Panc1 (cell line): ENCODE measurements around the gene SIK2. TPM values are rescaled to one million over a fixed set of nuclear protein-coding genes. Genes with fewer than 3 reads are reported as not detected.

Experiments
- ATAC-seq: fragments of 200-7000 bp; cut with Tn5 transposase; 2 replicates; pipeline ENCODE4 v1.9.1; 2020; ENCODE audit warnings: mild to moderate bottlenecking, moderate library complexity
- BruUV-seq: library from RNA; stranded (reverse); fragments of 400-500 nt; replicated peaks from 2 replicates; lab custom pipeline; 2021; lab: Mats Ljungman, UMichigan
- CTCF ChIA-PET: fragments of 300-600 bp; sonication (Branson Sonifier 250); formaldehyde crosslinking; loops from one replicate; lab custom pipeline; 2022; ENCODE audit warnings: antibody characterized with exemption; lab: Charles Lee
- POLR2A ChIA-PET: fragments of 300-600 bp; sonication (Branson Sonifier 250); formaldehyde crosslinking; loops from one replicate; lab custom pipeline; 2022; ENCODE audit warnings: antibody characterized with exemption; lab: Charles Lee
- DNase-seq: peaks from one replicate; pipeline ENCODE4 v3.0.0-alpha.2; 2010; ENCODE audit warnings: low read depth, low spot score
- H3K27ac ChIP-seq: 2 replicates; pipeline ENCODE4 v1.5.1; 2011; ENCODE audit warnings: mild to moderate bottlenecking, low read length, inconsistent platforms
- H3K27me3 ChIP-seq: fragments of 200-500 bp; sonication (Bioruptor generic); 2 replicates; pipeline ENCODE4 v1.6.0; 2014; ENCODE audit warnings: low read length, inconsistent platforms; ENCODE audit not compliant: control insufficient read depth, insufficient read depth
- H3K36me3 ChIP-seq: fragments of 200-500 bp; sonication (Bioruptor generic); 2 replicates; pipeline ENCODE4 v1.5.1; 2014; ENCODE audit warnings: inconsistent platforms, mild to moderate bottlenecking, low read length, moderate library complexity; ENCODE audit not compliant: control insufficient read depth, insufficient read depth
- H3K4me1 ChIP-seq: 2 replicates; pipeline ENCODE4 v1.5.1; 2011; ENCODE audit warnings: inconsistent platforms, mild to moderate bottlenecking, low read length, moderate library complexity; ENCODE audit not compliant: control insufficient read depth, insufficient read depth
- H3K4me3 ChIP-seq, 2 experiments: 2 replicates each; pipeline ENCODE4 v1.5.1; 2011 to 2012; ENCODE audit warnings: low read depth in 2 of 2, low read length in 2 of 2, mild to moderate bottlenecking in 2 of 2, inconsistent platforms in 1 of 2, moderate library complexity in 1 of 2
- H3K9me3 ChIP-seq: fragments of 200-500 bp; sonication (Bioruptor generic); 2 replicates; pipeline ENCODE4 v1.5.1; 2014; ENCODE audit warnings: low read depth, mild to moderate bottlenecking, inconsistent platforms, low read length, moderate library complexity; ENCODE audit not compliant: control insufficient read depth, insufficient read depth
- POLR2AphosphoS5 ChIP-seq: IDR thresholded peaks from 2 replicates; pipeline ENCODE4 v1.6.1; 2012; ENCODE audit warnings: mild to moderate bottlenecking, low read depth, low read length, moderate library complexity
- SIN3A ChIP-seq: IDR thresholded peaks from 2 replicates; pipeline ENCODE4 v1.6.1; 2012; ENCODE audit warnings: low read depth, mild to moderate bottlenecking, low read length, moderate library complexity, borderline replicate concordance; ENCODE audit not compliant: insufficient read depth
- TCF7L2 ChIP-seq: IDR thresholded peaks from 2 replicates; pipeline ENCODE4 v1.6.1; 2011; ENCODE audit warnings: mild to moderate bottlenecking, low read depth, low read length, inconsistent platforms
- in situ Hi-C: cut with HindIII; loops from 2 replicates; pipeline ENCODE4 v1.10.0; 2016; ENCODE audit warnings: low sequenced_read_pairs, low pct_unique_long_range_greater_than_20kb
- intact Hi-C: fragments of 100-400 bp; cut with micrococcal nuclease; formaldehyde crosslinking; loops from one replicate; pipeline ENCODE4 v1.10.0; 2022; ENCODE audit not compliant: unreplicated experiment
- total RNA-seq: library from RNA; stranded (reverse); gene quantifications from one replicate; pipeline ENCODE4 v1.2.1, GENCODE V29; 2021; ENCODE audit not compliant: unreplicated experiment
- TF ChIP-seq, protein P1 (sequence below): fragments of 450-650 bp; IDR thresholded peaks from 2 replicates; pipeline ENCODE4 v1.5.1; 2017; ENCODE audit warnings: mild to moderate bottlenecking
- TF ChIP-seq, protein P2 (sequence below), 2 experiments: IDR thresholded peaks; 2 replicates each; pipeline ENCODE4 v1.6.1; 2011 to 2012; ENCODE audit warnings: low read depth in 2 of 2, control low read depth in 1 of 2, low read length in 1 of 2, mild to moderate bottlenecking in 1 of 2, moderate library complexity in 1 of 2; ENCODE audit not compliant: insufficient read depth in 1 of 2

SIK2 gene
- total RNA-seq, 1 experiment from 2014 or later, result 17.0 TPM

DNA sequence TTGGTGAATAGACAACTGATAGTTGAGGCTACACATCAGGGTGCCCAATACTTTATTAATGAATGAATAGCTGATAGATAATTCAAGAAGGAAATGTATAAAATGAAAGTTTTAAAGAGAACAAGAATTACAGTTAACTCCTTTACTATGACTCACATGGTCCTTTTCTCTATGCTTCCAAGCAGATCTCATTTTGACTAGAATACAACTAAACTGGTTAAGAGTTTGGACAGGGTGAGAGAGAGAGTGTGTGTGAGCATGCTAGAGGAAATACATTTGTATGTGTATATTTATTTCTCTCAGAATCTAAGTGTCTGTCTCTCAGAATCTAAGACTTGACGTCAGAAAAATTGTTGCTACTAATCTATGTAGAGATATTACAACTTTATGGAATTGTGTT is 66.7 kb downstream of the SIK2 start:
- intact Hi-C loops, result no loop called here
- no TSS peak for BruUV-seq
- TF ChIP-seq, protein P1, sequence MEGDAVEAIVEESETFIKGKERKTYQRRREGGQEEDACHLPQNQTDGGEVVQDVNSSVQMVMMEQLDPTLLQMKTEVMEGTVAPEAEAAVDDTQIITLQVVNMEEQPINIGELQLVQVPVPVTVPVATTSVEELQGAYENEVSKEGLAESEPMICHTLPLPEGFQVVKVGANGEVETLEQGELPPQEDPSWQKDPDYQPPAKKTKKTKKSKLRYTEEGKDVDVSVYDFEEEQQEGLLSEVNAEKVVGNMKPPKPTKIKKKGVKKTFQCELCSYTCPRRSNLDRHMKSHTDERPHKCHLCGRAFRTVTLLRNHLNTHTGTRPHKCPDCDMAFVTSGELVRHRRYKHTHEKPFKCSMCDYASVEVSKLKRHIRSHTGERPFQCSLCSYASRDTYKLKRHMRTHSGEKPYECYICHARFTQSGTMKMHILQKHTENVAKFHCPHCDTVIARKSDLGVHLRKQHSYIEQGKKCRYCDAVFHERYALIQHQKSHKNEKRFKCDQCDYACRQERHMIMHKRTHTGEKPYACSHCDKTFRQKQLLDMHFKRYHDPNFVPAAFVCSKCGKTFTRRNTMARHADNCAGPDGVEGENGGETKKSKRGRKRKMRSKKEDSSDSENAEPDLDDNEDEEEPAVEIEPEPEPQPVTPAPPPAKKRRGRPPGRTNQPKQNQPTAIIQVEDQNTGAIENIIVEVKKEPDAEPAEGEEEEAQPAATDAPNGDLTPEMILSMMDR, result no peak
- no peak for TF ChIP-seq SIN3A
- TF ChIP-seq TCF7L2, result no peak
- TF ChIP-seq POLR2AphosphoS5, result no peak
- TF ChIP-seq, protein P2, sequence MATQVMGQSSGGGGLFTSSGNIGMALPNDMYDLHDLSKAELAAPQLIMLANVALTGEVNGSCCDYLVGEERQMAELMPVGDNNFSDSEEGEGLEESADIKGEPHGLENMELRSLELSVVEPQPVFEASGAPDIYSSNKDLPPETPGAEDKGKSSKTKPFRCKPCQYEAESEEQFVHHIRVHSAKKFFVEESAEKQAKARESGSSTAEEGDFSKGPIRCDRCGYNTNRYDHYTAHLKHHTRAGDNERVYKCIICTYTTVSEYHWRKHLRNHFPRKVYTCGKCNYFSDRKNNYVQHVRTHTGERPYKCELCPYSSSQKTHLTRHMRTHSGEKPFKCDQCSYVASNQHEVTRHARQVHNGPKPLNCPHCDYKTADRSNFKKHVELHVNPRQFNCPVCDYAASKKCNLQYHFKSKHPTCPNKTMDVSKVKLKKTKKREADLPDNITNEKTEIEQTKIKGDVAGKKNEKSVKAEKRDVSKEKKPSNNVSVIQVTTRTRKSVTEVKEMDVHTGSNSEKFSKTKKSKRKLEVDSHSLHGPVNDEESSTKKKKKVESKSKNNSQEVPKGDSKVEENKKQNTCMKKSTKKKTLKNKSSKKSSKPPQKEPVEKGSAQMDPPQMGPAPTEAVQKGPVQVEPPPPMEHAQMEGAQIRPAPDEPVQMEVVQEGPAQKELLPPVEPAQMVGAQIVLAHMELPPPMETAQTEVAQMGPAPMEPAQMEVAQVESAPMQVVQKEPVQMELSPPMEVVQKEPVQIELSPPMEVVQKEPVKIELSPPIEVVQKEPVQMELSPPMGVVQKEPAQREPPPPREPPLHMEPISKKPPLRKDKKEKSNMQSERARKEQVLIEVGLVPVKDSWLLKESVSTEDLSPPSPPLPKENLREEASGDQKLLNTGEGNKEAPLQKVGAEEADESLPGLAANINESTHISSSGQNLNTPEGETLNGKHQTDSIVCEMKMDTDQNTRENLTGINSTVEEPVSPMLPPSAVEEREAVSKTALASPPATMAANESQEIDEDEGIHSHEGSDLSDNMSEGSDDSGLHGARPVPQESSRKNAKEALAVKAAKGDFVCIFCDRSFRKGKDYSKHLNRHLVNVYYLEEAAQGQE (IDR thresholded peaks at IDR 0.05; ENCODE audit: insufficient read depth in 1 of 2, low read depth in 2 of 2, low read length in 1 of 2), result no peak
- ChIA-PET CTCF (no interaction called here), POLR2A (no interaction called here)
- H3K4me3 ChIP-seq, result no peak overlapping the region
- in situ Hi-C loops, result no loop called here
- no peaks in the 10 kb centered on the region for H3K4me1 ChIP-seq
- no peak overlapping the region for H3K27ac ChIP-seq
- no peaks in the 10 kb centered on the region for H3K9me3 ChIP-seq
- DNase-seq (no peak), ATAC-seq (no peak)
- no peaks in the 10 kb centered on the region for H3K36me3 ChIP-seq
- H3K27me3 ChIP-seq, result no peaks in the 10 kb centered on the region

DNA sequence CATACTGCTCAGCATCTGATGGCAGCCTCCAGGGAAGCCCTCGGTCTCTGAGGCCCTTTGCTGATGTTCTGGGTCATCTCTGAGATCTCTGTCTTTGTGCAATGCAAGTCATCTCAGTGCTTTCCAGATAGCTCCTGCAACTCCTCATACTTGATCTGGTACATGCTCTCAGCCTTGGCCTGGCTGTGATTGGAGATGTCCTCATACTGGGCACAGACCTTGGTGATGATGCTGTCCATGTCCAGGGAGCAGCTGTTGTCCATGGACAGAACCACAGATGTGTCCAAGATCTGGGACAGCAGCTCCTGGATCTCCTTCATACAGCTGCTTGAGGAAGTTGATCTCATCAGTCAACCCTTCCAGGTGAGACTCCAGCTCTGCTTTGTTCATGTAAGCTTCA is 69.1 kb downstream of the SIK2 start:
- CTCF ChIA-PET, result no interaction called here
- H3K27me3 ChIP-seq, result no peaks in the 10 kb centered on the region
- no peak overlapping the region for H3K27ac ChIP-seq
- H3K4me1 ChIP-seq, result no peaks in the 10 kb centered on the region
- no peak for ATAC-seq
- TF ChIP-seq POLR2AphosphoS5 (no peak), TCF7L2 (no peak), SIN3A (no peak)
- TF ChIP-seq, protein P2 (IDR thresholded peaks at IDR 0.05; ENCODE audit: insufficient read depth in 1 of 2, low read depth in 2 of 2, low read length in 1 of 2), result no peak
- TF ChIP-seq, protein P1, result no peak
- no peak for DNase-seq
- H3K36me3 ChIP-seq, result no peaks in the 10 kb centered on the region
- intact Hi-C loops (no loop called here), in situ Hi-C loops (no loop called here)
- no peak overlapping the region for H3K4me3 ChIP-seq
- POLR2A ChIA-PET, result interaction anchor here (1.4 kb wide), 1 partner anchor 9 kb away, joined by 4 read pairs; no protein-coding TSS in a partner anchor
- BruUV-seq, result no TSS peak
- no peaks in the 10 kb centered on the region for H3K9me3 ChIP-seq
